ENCODE results near the gene PBX4. TPM values are rescaled to one million over a fixed set of nuclear protein-coding genes. Genes with fewer than 3 reads are reported as not detected.

PBX4 gene
- polyA plus RNA-seq, 1 donor = 6.1 TPM

DNA sequence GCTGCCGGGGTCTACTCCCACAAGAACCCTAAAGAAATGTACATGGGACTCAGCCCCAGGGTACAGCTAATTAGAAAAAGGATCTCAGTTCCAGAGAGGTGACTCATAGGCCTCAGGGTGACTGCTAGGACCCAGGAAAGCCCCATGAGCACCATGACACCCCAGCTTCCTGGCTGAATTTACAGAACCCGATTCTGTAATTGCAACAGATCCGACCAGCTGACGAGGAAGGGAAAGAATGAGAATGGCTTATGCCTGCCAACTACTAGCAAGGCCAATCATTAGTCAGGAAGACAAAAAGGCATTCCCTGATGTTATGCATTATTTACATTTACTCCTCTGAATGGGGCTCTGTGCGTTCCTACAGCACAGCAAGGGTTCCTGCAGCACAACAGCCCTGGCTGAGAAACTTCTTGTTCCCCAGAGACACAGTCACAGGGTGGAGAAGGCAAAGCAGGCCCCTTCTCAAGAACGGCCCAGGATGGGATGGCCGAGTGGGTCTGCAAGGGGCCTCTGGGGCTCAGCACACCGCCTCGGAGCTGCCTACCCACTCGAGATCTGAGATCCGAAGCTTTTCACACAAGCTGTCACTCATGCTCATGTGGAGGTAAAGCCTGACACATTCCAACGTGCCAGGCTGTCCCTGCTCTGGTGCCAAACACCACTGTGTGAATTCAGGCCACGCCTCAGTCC, 27.2 kb downstream of the PBX4 start:
- DNase-seq = peak; percentile 7

DNA sequence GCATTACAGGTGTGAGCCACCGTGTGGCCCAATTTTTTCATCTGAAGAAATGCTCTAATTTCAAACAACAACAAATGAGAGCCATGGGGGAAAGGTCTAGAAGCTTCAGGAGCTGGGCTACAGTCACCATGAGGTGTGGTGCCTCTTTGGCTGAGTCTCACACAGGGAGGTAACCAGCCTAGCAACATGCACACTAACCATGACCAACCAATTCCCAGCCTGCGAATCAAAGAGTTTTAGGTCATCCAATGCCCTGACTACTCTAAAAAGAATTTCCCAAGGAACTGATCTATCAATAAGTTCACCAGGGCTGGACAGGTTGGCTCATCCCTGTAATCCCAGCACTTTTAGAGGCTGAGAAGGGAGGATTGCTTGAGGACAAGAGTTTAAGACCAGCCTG, 29.9 kb downstream of the PBX4 start:
- DNase-seq = no peak

- DNase-seq = no peak
Measured at GRCh38 chr19:19587771-19588170, 30.7 kb downstream of the PBX4 start.

DNA sequence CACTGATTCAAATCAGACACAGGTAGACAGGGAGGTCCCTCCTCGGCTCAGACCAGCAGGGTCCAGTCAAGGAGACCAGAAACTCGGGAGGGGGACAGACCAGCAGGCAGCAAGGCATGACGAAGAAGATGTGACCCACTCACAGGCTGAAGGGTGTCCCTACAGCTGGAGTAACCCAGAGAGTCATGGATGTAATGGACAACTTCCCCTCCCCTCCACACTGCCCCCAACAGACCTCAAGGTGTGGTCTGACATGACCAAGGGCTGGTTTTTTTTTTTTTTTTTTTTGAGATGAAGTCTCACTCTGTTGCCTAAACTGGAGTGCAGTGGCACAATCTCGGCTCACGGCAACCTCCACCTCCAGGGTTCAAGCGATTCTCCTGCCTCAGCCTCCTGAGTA, 34.1 kb downstream of the PBX4 start:
- DNase-seq = no peak

- no peak for DNase-seq
Measured at GRCh38 chr19:19582471-19582870, 36.0 kb downstream of the PBX4 start.

DNA sequence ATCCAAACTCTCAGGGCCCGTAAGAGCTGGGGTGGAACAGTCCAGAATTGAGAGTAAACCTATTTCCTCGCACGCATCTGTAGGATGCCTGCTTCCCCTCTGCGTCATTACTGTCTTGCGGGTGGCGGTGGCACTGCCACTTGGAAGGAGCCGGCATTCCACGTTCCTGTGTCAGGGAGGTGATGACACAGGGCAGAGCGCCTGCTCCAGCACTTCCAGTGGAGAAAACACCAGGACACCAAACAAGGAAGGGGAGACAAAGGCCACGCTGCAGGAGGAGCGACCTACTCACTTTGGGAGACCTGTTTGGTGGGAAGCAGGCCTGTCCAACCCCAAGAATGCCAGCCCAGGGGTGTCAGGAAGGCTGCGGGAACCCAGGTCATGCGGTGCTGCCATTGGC, 37.1 kb downstream of the PBX4 start:
- no peak for DNase-seq

DNA sequence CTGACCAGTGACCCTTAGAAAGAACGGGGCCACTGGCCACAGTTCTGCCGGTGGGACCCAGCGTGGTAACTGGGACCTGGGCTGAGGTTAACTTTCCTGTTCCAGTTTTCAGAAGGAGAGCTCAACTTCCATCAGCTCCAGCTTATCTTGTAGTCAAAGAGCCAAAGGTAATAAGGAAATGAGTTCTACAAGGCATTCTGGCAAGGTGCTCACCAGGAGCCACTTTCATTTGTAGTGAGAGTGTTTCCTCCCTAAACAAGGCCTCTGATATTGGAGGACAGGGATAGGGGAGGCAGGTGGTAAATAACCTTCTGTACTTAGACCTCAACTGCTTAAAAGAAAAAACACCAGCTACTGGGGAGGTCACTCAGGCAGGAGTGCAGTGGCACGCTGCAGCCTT, 38.1 kb downstream of the PBX4 start:
- DNase-seq = no peak

GRCh38 chr19:19579533-19580361, 38.7 kb downstream of the PBX4 start:
- DNase-seq = no peak

DNA sequence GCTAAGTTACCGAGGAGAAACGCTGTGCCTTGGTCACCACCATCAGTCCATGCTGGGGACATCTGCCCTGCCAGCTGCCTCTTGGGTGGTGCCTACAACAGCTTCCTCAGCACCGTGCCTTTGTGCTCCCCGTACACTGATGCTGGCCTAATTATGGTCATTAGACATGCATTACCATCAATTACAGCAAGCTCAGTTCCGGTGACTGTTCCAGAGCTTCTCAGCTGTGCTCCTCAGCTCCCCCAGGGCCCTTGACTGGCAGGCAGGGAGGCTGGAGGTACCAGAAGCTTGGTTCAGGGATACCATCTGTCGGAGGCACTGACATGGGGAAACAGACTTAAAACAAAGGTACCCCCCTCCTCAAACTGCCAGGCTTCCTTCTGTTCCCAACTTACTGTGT, 40.2 kb downstream of the PBX4 start:
- DNase-seq = no peak

GRCh38 chr19:19575411-19575810, 43.1 kb downstream of the PBX4 start:
- DNase-seq = no peak

DNA sequence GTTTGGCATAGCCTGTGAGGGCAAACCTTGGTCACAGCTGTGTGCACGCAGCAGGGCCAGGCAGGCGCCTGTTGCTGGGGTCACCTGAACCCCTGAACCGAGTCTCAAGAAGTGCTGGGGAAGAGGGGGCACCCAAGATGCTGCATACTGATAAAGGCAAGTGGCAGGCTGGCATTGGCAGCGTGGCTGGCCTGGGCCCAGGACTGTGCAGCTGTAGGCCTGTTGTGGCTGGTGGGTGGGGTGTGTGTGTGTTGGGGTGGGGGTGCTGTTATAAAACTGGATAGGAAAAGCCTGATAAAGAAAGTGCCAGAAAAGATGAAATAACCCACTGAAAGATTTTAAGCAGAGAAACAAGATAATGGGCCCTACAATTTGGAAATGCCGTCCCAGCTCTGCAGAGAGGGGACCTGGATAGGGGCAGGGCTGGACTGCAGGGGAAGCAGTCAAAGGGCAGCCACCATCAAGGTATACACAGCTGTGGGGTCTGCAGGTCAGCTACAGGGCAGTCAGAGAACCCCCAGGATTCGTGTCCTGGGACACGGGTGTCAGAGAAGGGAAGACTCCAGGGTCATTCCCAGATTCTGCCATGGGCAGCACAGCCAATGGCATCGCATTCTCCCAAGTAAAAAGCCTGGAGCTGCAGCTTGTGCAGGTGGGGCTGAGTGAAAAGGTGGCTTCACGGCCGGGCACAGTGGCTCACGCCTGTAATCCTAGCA, 47.3 kb downstream of the PBX4 start:
- DNase-seq = no peak

DNA sequence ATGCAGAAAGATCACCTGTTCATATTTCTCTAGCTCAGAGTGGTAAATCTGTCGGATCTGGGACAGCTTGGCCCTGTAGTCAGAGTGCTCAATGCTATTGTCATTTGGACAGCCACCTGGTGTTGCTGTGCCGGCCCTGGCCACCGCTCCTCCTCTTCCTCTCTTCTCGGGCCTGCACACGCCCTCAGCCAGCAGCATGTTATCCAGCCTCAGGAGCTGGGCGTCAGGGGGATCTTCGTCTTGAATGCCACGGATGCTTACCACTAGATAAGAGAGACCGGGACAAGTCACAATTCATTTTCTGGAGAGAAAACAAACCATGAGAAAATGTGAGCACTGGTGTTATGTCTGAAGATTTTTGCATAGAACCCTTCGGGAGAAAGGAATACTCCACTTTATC, 47.9 kb downstream of the PBX4 start:
- no peak for DNase-seq

GRCh38 chr19:19568802-19569756, 49.4 kb downstream of the PBX4 start:
- no peak for DNase-seq

DNA sequence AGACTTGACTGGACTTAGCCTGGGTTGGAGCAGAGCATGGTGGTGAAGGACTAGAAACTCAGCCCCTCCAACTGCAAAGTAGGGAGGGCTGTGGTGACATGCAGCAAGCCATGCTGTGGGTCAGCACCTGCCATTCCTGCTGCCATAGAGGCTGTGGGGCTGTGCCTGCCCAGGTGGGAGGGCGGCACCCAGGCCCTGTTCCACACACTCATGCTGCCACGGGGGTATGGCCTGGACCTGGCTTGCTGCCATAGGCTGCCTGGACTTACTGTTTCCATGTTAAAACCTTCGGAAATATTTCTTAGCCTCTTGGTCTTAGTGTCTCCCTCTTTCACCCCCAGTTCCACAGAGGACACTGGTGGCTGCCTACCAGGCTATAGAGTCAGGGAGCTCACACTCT, 51.1 kb downstream of the PBX4 start:
- no peak for DNase-seq

- no peak for DNase-seq
Measured at GRCh38 chr19:19566306-19566705, 52.2 kb downstream of the PBX4 start.

GRCh38 chr19:19563348-19563848, 55.1 kb downstream of the PBX4 start:
- no peak for DNase-seq

- DNase-seq = no peak
Measured at GRCh38 chr19:19562665-19563347, 55.7 kb downstream of the PBX4 start.

DNA sequence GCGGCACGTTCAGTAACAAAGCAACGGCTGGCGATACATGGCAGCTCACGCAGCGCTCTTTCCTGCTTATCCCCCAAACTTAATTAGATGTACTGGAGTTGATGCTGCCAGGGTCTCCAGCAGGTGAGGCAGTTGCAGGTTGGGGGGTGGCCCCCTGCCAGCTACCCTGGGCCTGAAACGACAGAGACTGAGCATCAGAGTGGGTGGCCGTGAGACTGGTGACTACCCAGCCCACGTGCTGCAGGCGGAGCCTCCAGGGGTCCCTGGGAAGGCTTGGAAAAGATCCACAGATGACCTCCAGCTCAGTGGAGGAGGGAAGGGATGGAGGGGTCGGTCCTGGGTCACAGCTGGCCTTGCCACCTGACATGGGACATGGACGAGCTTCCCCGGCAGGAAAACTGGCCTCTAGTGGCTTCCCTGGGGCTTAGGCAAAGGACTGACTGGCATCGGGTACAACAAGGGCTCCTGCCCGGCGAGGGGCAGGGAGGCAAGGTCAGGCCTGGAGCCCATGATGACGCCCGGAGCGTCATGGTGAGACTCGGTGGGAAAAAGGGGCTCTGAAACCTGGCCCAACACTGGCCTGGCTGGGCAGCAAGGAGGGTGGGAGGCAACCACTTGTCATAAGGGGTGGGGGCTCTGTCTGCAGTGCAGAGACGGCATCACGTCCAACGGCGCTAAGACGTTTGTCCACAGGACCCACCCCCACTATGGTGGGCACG, 56.4 kb downstream of the PBX4 start:
- DNase-seq = no peak

GRCh38 chr19:19559931-19560330, 58.6 kb downstream of the PBX4 start:
- no peak for DNase-seq

DNA sequence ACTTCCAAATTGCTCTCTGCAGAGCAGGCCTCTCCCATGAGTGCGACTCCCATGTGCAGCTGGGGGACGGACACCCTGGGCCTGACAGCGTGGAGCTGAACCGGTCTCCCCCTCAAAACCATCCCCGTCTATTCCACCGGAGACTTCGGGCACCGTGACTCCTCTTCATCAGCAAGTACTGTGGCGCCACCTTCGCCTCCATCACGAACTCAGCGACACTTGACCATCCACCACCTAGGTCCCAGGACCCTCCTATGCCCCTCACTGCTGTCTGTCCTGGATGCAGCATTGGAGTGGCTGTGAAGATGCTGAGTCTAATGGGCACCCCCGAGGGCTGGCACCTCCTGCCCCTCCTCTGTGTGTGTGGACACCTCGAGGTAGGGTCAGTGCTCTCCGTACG, 59.9 kb downstream of the PBX4 start:
- no peak for DNase-seq

Data from left kidney (tissue), 2 donors.